ENCODE results near the gene PSORS1C2.

The PSORS1C2 gene

GRCh38 chr6:31158863-31159855 lies 20.3 kb upstream of the PSORS1C2 start:
- Histone ChIP-seq H3K4me1 (ENCODE audit: insufficient read depth, insufficient read length) (peaks cover 4% of the 10 kb centered on the region), H3K9ac (ENCODE audit: insufficient read length, low read depth) (peak overlapping the region; percentile 81), H3K4me3 (ENCODE audit: insufficient read length, low read depth) (peak overlapping the region; percentile 62), H3K27me3 (ENCODE audit: insufficient read depth, insufficient read length) (no peaks in the 10 kb centered on the region), H3K9me3 (ENCODE audit: insufficient read depth, low read length) (no peaks in the 10 kb centered on the region), H3K36me3 (ENCODE audit: insufficient read depth, insufficient read length, low read length) (peaks cover 52% of the 10 kb centered on the region)
- TF ChIP-seq SUZ12 (IDR thresholded peaks at IDR 0.05; ENCODE audit: extremely low read depth, insufficient read depth, insufficient read length) (no peak), YY1 (IDR thresholded peaks at IDR 0.05; ENCODE audit: insufficient read depth, insufficient read length) (no peak), ZNF274 (IDR thresholded peaks at IDR 0.05; ENCODE audit: low read depth, low read length) (no peak)
- DNase-seq (ENCODE audit: low read depth, low spot score): no peak

DNA sequence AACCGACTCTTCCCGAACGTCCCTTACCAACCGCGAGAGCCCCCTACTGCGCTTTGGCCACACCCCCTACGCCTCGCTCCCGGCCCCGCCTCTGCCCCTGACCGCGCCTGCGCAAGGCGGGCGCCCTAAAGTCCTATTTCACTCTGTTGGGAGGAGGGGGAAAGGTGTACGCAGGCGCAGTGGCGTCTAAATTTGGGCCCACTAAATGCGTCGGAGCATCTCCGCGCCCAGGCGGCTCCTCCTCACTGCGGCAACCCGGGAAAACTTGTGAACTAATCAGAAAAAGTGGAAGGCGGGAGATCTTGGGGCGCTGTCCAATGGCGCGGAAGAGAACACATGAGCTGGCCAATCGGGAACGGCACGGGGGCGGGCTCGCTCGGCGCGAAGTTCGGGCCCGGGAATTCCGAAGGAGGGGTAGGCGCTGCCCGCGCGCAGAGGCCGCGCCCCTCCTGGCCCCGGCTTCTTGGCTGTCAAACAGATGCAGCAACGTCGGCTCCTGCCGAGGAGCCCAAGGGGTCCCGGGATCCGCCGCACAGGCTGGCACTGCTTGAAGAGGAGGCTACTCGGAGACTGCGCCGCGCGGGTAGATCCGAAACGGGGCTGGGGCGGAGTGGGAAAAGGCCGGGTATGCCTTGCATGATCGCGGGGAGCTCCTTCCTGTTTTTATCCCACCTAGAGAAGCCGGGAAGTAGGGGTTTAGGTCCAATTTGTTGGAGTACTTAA lies 19.4 kb upstream of the PSORS1C2 start, which contains the start of gene TCF19:
Gene TCF19, plus strand, starts transcription at position 450 of the 723 bp plus-strand sequence. CDS start 881 bp downstream, outside the sequence.
- peak; percentile 95 for DNase-seq (ENCODE audit: low read depth, low spot score)
- Histone ChIP-seq H3K27me3 (ENCODE audit: insufficient read depth, insufficient read length) (no peaks in the 10 kb centered on the region), H3K36me3 (ENCODE audit: insufficient read depth, insufficient read length, low read length) (peaks cover 51% of the 10 kb centered on the region), H3K9ac (ENCODE audit: insufficient read length, low read depth) (peak within 1 kb of the TSS; percentile 93), H3K4me3 (ENCODE audit: insufficient read length, low read depth) (peak within 1 kb of the TSS; percentile 62), H3K9me3 (ENCODE audit: insufficient read depth, low read length) (no peaks in the 10 kb centered on the region), H3K4me1 (ENCODE audit: insufficient read depth, insufficient read length) (peaks cover 4% of the 10 kb centered on the region)
- TF ChIP-seq YY1 (IDR thresholded peaks at IDR 0.05; ENCODE audit: insufficient read depth, insufficient read length) (no peak), ZNF274 (IDR thresholded peaks at IDR 0.05; ENCODE audit: low read depth, low read length) (no peak), SUZ12 (IDR thresholded peaks at IDR 0.05; ENCODE audit: extremely low read depth, insufficient read depth, insufficient read length) (no peak)

- peaks cover 4% of the 10 kb centered on the region for H3K4me1 ChIP-seq (ENCODE audit: insufficient read depth, insufficient read length)
- no peak for DNase-seq (ENCODE audit: low read depth, low spot score)
- H3K4me3 ChIP-seq (ENCODE audit: insufficient read length, low read depth): peak within 1 kb of the TSS; percentile 62
- H3K9ac ChIP-seq (ENCODE audit: insufficient read length, low read depth): peak within 1 kb of the TSS; percentile 93
- no peaks in the 10 kb centered on the region for H3K27me3 ChIP-seq (ENCODE audit: insufficient read depth, insufficient read length)
- peaks cover 48% of the 10 kb centered on the region for H3K36me3 ChIP-seq (ENCODE audit: insufficient read depth, insufficient read length, low read length)
- TF ChIP-seq ZNF274 (IDR thresholded peaks at IDR 0.05; ENCODE audit: low read depth, low read length) (no peak), SUZ12 (IDR thresholded peaks at IDR 0.05; ENCODE audit: extremely low read depth, insufficient read depth, insufficient read length) (no peak), YY1 (IDR thresholded peaks at IDR 0.05; ENCODE audit: insufficient read depth, insufficient read length) (no peak)
- no peaks in the 10 kb centered on the region for H3K9me3 ChIP-seq (ENCODE audit: insufficient read depth, low read length)
These were observed 18.8 kb upstream of the PSORS1C2 start, which contains the start of gene CCHCR1 for GRCh38 chr6:31157513-31158139. Gene CCHCR1 (minus strand): TSS chr6:31157802. CDS start chr6:31157600, 202 bp downstream.

DNA sequence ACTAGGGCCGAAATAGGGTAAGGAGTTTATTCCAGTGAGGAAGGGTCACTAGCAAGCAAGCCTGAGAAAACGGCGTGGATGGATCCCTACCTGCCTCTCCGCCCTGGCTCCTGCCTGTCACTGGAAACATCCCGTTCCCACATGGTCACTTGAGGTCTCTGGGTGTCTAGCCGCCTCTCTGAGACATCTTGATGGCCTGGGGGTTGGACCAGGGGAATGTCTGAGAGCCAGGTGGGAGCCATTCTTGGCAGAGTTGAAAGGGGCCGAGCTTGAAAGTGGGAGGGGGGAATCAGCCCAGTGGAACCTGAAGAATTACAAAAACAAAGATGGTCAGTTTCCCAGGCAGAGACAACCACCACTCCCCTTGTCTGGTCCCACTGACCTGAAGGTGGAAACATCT lies 17.8 kb upstream of the PSORS1C2 start:
- Histone ChIP-seq H3K9me3 (ENCODE audit: insufficient read depth, low read length) (no peaks in the 10 kb centered on the region), H3K4me3 (ENCODE audit: insufficient read length, low read depth) (no peak overlapping the region), H3K4me1 (ENCODE audit: insufficient read depth, insufficient read length) (peaks cover 2% of the 10 kb centered on the region), H3K27me3 (ENCODE audit: insufficient read depth, insufficient read length) (no peaks in the 10 kb centered on the region), H3K9ac (ENCODE audit: insufficient read length, low read depth) (no peak overlapping the region), H3K36me3 (ENCODE audit: insufficient read depth, insufficient read length, low read length) (peaks cover 40% of the 10 kb centered on the region)
- no peak for DNase-seq (ENCODE audit: low read depth, low spot score)
- TF ChIP-seq SUZ12 (IDR thresholded peaks at IDR 0.05; ENCODE audit: extremely low read depth, insufficient read depth, insufficient read length) (no peak), YY1 (IDR thresholded peaks at IDR 0.05; ENCODE audit: insufficient read depth, insufficient read length) (no peak), ZNF274 (IDR thresholded peaks at IDR 0.05; ENCODE audit: low read depth, low read length) (no peak)

DNA sequence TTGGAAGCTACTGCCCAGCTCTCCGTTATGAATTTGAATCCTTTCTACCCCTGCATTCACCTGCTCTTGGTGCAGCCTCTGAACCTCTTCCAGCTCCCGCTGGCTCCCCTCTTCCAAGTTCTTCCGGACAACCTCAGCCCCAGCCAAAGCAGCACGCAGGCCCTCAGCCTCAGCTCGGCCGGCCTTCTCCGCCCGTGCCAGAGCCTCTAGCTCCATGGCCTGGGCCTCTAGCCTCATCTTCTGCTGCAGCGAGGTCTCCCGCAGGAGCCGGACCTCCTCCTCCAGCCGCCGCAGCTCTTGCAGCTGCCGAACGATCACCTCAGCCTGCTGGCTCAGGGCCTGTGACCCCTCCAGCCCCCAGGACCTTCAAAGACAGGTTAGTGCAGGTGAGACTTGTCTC lies 15.6 kb upstream of the PSORS1C2 start:
- Histone ChIP-seq H3K4me1 (ENCODE audit: insufficient read depth, insufficient read length) (peaks cover 2% of the 10 kb centered on the region), H3K4me3 (ENCODE audit: insufficient read length, low read depth) (no peak overlapping the region), H3K9ac (ENCODE audit: insufficient read length, low read depth) (no peak overlapping the region), H3K9me3 (ENCODE audit: insufficient read depth, low read length) (no peaks in the 10 kb centered on the region), H3K27me3 (ENCODE audit: insufficient read depth, insufficient read length) (no peaks in the 10 kb centered on the region), H3K36me3 (ENCODE audit: insufficient read depth, insufficient read length, low read length) (peaks cover 55% of the 10 kb centered on the region)
- DNase-seq (ENCODE audit: low read depth, low spot score): no peak
- TF ChIP-seq SUZ12 (IDR thresholded peaks at IDR 0.05; ENCODE audit: extremely low read depth, insufficient read depth, insufficient read length) (no peak), YY1 (IDR thresholded peaks at IDR 0.05; ENCODE audit: insufficient read depth, insufficient read length) (no peak), ZNF274 (IDR thresholded peaks at IDR 0.05; ENCODE audit: low read depth, low read length) (no peak)

DNA sequence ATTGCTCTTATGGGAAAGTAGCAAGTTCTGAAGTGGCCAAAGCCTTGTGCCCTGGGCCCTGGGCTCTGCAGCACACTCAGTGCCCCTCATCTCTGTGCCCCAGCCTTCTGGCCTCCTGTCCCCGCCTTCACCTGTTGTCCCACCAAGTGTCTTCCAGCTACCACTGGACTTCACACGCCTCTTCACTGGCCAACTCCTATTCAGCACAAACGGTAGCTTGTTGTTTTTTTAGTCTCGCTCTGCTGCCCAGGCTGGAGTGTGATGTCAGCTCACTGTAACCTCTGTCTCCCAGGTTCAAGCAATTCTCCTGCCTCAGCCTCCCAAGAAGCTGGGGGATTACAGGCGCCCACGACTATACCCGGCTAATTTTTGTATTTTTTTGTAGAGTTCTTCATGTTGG lies 13.9 kb upstream of the PSORS1C2 start:
- no peaks in the 10 kb centered on the region for H3K27me3 ChIP-seq (ENCODE audit: insufficient read depth, insufficient read length)
- no peak overlapping the region for H3K4me3 ChIP-seq (ENCODE audit: insufficient read length, low read depth)
- peaks cover 63% of the 10 kb centered on the region for H3K36me3 ChIP-seq (ENCODE audit: insufficient read depth, insufficient read length, low read length)
- no peak for TF ChIP-seq YY1 (IDR thresholded peaks at IDR 0.05; ENCODE audit: insufficient read depth, insufficient read length)
- DNase-seq (ENCODE audit: low read depth, low spot score): no peak
- H3K9me3 ChIP-seq (ENCODE audit: insufficient read depth, low read length): no peaks in the 10 kb centered on the region
- H3K9ac ChIP-seq (ENCODE audit: insufficient read length, low read depth): no peak overlapping the region
- peaks cover 2% of the 10 kb centered on the region for H3K4me1 ChIP-seq (ENCODE audit: insufficient read depth, insufficient read length)
